Liver (tissue), 3 donors: ENCODE data around the gene KLF6.

Experiments used
- EGR1 ChIP-seq, 2 donors: IDR thresholded peaks; 2 replicates each; pipeline ENCODE4 v1.6.1; 2016 to 2018; ENCODE audit warnings: antibody characterized with exemption in 2 of 2, low read depth in 2 of 2
- JUND ChIP-seq, 2 donors: IDR thresholded peaks; 2 replicates each; pipeline ENCODE4 v1.6.1; 2016; ENCODE audit warnings: antibody characterized with exemption in 2 of 2
- NR2F2 ChIP-seq: IDR thresholded peaks from 2 replicates; pipeline ENCODE4 v1.6.1; 2016; ENCODE audit warnings: antibody characterized with exemption
- RAD21 ChIP-seq, 2 donors: IDR thresholded peaks; 2 replicates each; pipeline ENCODE4 v1.6.1; 2016; ENCODE audit warnings: antibody characterized with exemption in 2 of 2, mild to moderate bottlenecking in 2 of 2
- RXRA ChIP-seq, 2 donors: IDR thresholded peaks; 2 replicates each; pipeline ENCODE4 v1.6.1; 2017 to 2018; ENCODE audit warnings: antibody characterized with exemption in 2 of 2, mild to moderate bottlenecking in 1 of 2
- SP1 ChIP-seq: IDR thresholded peaks from 2 replicates; pipeline ENCODE4 v1.6.1; 2018; ENCODE audit warnings: antibody characterized with exemption, mild to moderate bottlenecking
- TAF1 ChIP-seq: conservative IDR thresholded peaks from 2 replicates; pipeline ENCODE4 v1.6.1; 2016; ENCODE audit warnings: antibody characterized with exemption, mild to moderate bottlenecking
- TF ChIP-seq, protein P1 (sequence below): fragments of 150-350 bp; IDR thresholded peaks from 2 replicates; pipeline ENCODE4 v1.5.1; 2017; ENCODE audit warnings: improper control_type of control experiment, low read depth, low read length; ENCODE audit not compliant: missing input control
- TF ChIP-seq, protein P2 (sequence below): IDR thresholded peaks from 2 replicates; pipeline ENCODE4 v1.6.1; 2016; ENCODE audit warnings: antibody characterized with exemption
- TF ChIP-seq, protein P3 (sequence below): IDR thresholded peaks from 2 replicates; pipeline ENCODE4 v1.6.1; 2016; ENCODE audit warnings: antibody characterized with exemption
- TF ChIP-seq, protein P4 (sequence below): IDR thresholded peaks from 2 replicates; pipeline ENCODE4 v1.6.1; 2016; ENCODE audit warnings: antibody characterized with exemption, mild to moderate bottlenecking
- donor health status: healthy.
- donor health status: healthy.

DNA sequence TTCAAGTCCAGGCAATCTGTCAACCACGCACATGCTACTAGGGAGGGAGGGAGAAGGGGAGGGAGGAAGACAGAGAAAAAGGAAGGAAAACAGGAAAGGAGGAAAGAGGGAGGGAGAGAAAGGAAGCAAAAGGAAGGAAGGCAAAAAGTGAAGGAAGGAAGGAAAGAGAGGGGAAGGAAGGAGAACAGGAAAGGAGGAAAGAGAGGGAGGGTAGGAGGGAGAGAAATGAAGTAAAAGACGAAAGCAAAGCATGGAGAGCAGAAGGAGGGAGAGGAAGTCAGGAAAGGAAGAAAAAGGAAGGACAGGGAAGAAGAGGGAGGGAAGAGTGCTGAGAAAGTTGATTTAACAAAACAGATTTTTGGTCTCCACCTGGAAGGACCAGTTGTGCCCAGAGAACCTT lies 25.6 kb downstream of the KLF6 start:
- TF ChIP-seq, protein P1, sequence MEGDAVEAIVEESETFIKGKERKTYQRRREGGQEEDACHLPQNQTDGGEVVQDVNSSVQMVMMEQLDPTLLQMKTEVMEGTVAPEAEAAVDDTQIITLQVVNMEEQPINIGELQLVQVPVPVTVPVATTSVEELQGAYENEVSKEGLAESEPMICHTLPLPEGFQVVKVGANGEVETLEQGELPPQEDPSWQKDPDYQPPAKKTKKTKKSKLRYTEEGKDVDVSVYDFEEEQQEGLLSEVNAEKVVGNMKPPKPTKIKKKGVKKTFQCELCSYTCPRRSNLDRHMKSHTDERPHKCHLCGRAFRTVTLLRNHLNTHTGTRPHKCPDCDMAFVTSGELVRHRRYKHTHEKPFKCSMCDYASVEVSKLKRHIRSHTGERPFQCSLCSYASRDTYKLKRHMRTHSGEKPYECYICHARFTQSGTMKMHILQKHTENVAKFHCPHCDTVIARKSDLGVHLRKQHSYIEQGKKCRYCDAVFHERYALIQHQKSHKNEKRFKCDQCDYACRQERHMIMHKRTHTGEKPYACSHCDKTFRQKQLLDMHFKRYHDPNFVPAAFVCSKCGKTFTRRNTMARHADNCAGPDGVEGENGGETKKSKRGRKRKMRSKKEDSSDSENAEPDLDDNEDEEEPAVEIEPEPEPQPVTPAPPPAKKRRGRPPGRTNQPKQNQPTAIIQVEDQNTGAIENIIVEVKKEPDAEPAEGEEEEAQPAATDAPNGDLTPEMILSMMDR: no peak
- TF ChIP-seq EGR1 (IDR thresholded peaks at IDR 0.05; ENCODE audit: low read depth in 2 of 2): no peak
- TF ChIP-seq RAD21 (IDR thresholded peaks at IDR 0.05): no peak
- no peak for TF ChIP-seq JUND (IDR thresholded peaks at IDR 0.05)
- TF ChIP-seq, protein P2, sequence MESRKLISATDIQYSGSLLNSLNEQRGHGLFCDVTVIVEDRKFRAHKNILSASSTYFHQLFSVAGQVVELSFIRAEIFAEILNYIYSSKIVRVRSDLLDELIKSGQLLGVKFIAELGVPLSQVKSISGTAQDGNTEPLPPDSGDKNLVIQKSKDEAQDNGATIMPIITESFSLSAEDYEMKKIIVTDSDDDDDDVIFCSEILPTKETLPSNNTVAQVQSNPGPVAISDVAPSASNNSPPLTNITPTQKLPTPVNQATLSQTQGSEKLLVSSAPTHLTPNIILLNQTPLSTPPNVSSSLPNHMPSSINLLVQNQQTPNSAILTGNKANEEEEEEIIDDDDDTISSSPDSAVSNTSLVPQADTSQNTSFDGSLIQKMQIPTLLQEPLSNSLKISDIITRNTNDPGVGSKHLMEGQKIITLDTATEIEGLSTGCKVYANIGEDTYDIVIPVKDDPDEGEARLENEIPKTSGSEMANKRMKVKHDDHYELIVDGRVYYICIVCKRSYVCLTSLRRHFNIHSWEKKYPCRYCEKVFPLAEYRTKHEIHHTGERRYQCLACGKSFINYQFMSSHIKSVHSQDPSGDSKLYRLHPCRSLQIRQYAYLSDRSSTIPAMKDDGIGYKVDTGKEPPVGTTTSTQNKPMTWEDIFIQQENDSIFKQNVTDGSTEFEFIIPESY: no peak
- TF ChIP-seq TAF1: no peak
- TF ChIP-seq SP1: no peak
- TF ChIP-seq, protein P3, sequence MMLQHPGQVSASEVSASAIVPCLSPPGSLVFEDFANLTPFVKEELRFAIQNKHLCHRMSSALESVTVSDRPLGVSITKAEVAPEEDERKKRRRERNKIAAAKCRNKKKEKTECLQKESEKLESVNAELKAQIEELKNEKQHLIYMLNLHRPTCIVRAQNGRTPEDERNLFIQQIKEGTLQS: no peak
- TF ChIP-seq NR2F2: no peak
- TF ChIP-seq RXRA (IDR thresholded peaks at IDR 0.05): no peak
- TF ChIP-seq, protein P4, sequence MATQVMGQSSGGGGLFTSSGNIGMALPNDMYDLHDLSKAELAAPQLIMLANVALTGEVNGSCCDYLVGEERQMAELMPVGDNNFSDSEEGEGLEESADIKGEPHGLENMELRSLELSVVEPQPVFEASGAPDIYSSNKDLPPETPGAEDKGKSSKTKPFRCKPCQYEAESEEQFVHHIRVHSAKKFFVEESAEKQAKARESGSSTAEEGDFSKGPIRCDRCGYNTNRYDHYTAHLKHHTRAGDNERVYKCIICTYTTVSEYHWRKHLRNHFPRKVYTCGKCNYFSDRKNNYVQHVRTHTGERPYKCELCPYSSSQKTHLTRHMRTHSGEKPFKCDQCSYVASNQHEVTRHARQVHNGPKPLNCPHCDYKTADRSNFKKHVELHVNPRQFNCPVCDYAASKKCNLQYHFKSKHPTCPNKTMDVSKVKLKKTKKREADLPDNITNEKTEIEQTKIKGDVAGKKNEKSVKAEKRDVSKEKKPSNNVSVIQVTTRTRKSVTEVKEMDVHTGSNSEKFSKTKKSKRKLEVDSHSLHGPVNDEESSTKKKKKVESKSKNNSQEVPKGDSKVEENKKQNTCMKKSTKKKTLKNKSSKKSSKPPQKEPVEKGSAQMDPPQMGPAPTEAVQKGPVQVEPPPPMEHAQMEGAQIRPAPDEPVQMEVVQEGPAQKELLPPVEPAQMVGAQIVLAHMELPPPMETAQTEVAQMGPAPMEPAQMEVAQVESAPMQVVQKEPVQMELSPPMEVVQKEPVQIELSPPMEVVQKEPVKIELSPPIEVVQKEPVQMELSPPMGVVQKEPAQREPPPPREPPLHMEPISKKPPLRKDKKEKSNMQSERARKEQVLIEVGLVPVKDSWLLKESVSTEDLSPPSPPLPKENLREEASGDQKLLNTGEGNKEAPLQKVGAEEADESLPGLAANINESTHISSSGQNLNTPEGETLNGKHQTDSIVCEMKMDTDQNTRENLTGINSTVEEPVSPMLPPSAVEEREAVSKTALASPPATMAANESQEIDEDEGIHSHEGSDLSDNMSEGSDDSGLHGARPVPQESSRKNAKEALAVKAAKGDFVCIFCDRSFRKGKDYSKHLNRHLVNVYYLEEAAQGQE: no peak
